Naive thymus-derived CD4-positive, alpha-beta T cell (primary cell): Measurements from ENCODE around the gene SPATA6L. TPM values are rescaled to one million over a fixed set of nuclear protein-coding genes. Genes with fewer than 3 reads are reported as not detected.
"Not testable (repeated sequence)": the region's sequence is repeated elsewhere in the genome, so short reads cannot be mapped to it uniquely, and the experiment has no call there.

ENCODE experiments used
- ATAC-seq: fragments of 150-1000 bp; cut with Tn5 transposase; 2 replicates; pipeline ENCODE4 v1.10.0; 2021; ENCODE audit warnings: mild to moderate bottlenecking, moderate library complexity
- CTCF ChIA-PET: fragments of 350-600 bp; sonication (Branson Sonifier 250); formaldehyde crosslinking; loops from one replicate; lab custom pipeline; 2021; ENCODE audit warnings: antibody characterized with exemption; lab: Charles Lee
- POLR2A ChIA-PET: fragments of 350-600 bp; sonication (Branson Sonifier 250); formaldehyde crosslinking; loops from one replicate; lab custom pipeline; 2021; ENCODE audit warnings: antibody characterized with exemption, inconsistent platforms; lab: Charles Lee
- DNase-seq, 9 donors: peaks; one replicate each; pipeline versions ENCODE4 v3.0.0 to v3.0.0-alpha.2; 2020 to 2022; ENCODE audit warnings: mixed read lengths in 1 of 9
- H3K27ac ChIP-seq: one replicate; pipeline ENCODE4 v1.7.0; 2013; ENCODE audit warnings: mild to moderate bottlenecking, low read depth, low read length, moderate library complexity
- H3K27me3 ChIP-seq, 2 donors: one replicate each; pipeline ENCODE4 v1.7.0; 2013; ENCODE audit warnings: low read length in 2 of 2, mild to moderate bottlenecking in 2 of 2, moderate library complexity in 2 of 2; ENCODE audit not compliant: control insufficient read depth in 2 of 2, insufficient read depth in 2 of 2
- H3K36me3 ChIP-seq, 3 experiments: 1 replicate in 2 of 3; 2 replicates in 1 of 3; pipeline ENCODE4 v1.7.0; 2013; ENCODE audit warnings: low read length in 3 of 3, mild to moderate bottlenecking in 3 of 3, moderate library complexity in 1 of 3; ENCODE audit not compliant: insufficient read depth in 3 of 3, control insufficient read depth in 2 of 3
- H3K4me1 ChIP-seq, 2 donors: one replicate each; pipeline ENCODE4 v1.7.0; 2013; ENCODE audit warnings: low read length in 2 of 2, mild to moderate bottlenecking in 2 of 2, moderate library complexity in 1 of 2; ENCODE audit not compliant: control insufficient read depth in 2 of 2, insufficient read depth in 2 of 2
- H3K4me3 ChIP-seq: 2 replicates; pipeline ENCODE4 v1.7.0; 2013; ENCODE audit warnings: mild to moderate bottlenecking, low read length
- H3K9me3 ChIP-seq, 3 experiments: 1 replicate in 2 of 3; 2 replicates in 1 of 3; pipeline ENCODE4 v1.7.0; 2013; ENCODE audit warnings: low read length in 3 of 3; ENCODE audit not compliant: control insufficient read depth in 2 of 3
- H3K27ac Mint-ChIP-seq, 9 donors: one replicate each; pipeline ENCODE4 v1.8.0; 2020 to 2022; ENCODE audit warnings: mixed read lengths in 9 of 9, mild to moderate bottlenecking in 8 of 9, moderate library complexity in 5 of 9, inconsistent platforms in 2 of 9
- H3K27me3 Mint-ChIP-seq, 5 donors: one replicate each; pipeline ENCODE4 v1.8.0; 2021 to 2022; ENCODE audit warnings: mixed read lengths in 5 of 5, mild to moderate bottlenecking in 1 of 5
- H3K36me3 Mint-ChIP-seq, 5 donors: one replicate each; pipeline ENCODE4 v1.8.0; 2020 to 2022; ENCODE audit warnings: mixed read lengths in 5 of 5, mild to moderate bottlenecking in 3 of 5, inconsistent platforms in 1 of 5
- H3K4me1 Mint-ChIP-seq, 7 donors: one replicate each; pipeline ENCODE4 v1.8.0; 2020 to 2022; ENCODE audit warnings: mixed read lengths in 7 of 7, mild to moderate bottlenecking in 3 of 7, inconsistent platforms in 1 of 7
- H3K4me3 Mint-ChIP-seq, 10 donors: one replicate each; pipeline ENCODE4 v1.8.0; 2020 to 2022; ENCODE audit warnings: mild to moderate bottlenecking in 10 of 10, mixed read lengths in 10 of 10, moderate library complexity in 6 of 10, inconsistent platforms in 2 of 10
- H3K9me3 Mint-ChIP-seq, 11 donors: one replicate each; pipeline ENCODE4 v1.8.0; 2020 to 2022; ENCODE audit warnings: mixed read lengths in 11 of 11, mild to moderate bottlenecking in 4 of 11, inconsistent platforms in 1 of 11, moderate library complexity in 1 of 11
- intact Hi-C, 2 donors: fragments of 100-400 bp; cut with micrococcal nuclease; formaldehyde crosslinking; loops; one replicate each; pipeline ENCODE4 v1.15.1; 2023
- polyA plus RNA-seq, 2 donors: library from polyadenylated mRNA; unstranded; fragments of 300-500 nt; fragmentation: Illumina TruSeq; gene quantifications; one replicate each; pipeline ENCODE4 v1.2.3, GENCODE V29; 2021
- total RNA-seq, 6 experiments: library from RNA in 5 of 6; stranded (reverse) in 5 of 6; gene quantifications; 1 replicate in 5 of 6; 2 replicates in 1 of 6; pipeline ENCODE4 v1.2.3 and lab custom pipeline; 2021 to 2026

The SPATA6L gene
- total and polyA plus RNA-seq, 7 experiments from 2014 or later = 0.40 to 9.2 (median 4.1) TPM

- peak overlapping the region in 8 of 9 donors; percentile 93 to 98 (median 96) for H3K27ac Mint-ChIP-seq
- H3K4me1 Mint-ChIP-seq = peaks cover 33 to 75% (median 52%) of the 10 kb centered on the region in 7 donors
- peaks cover 0 to 11% (median 5%) of the 10 kb centered on the region in 5 donors for H3K36me3 Mint-ChIP-seq
- Histone ChIP-seq H3K4me1 (peaks cover 21 to 41% of the 10 kb centered on the region in 2 donors), H3K9me3 (no peaks in the 10 kb centered on the region), H3K27ac (peak overlapping the region; percentile 78), H3K4me3 (peak overlapping the region; percentile 63), H3K27me3 (no peaks in the 10 kb centered on the region), H3K36me3 (no peaks in the 10 kb centered on the region)
- H3K9me3 Mint-ChIP-seq = peaks cover 0 to 2% (median 0%) of the 10 kb centered on the region in 11 donors
- ATAC-seq (no peak), DNase-seq (no peak)
- H3K27me3 Mint-ChIP-seq = peaks cover 0 to 12% (median 0%) of the 10 kb centered on the region in 5 donors
- peak overlapping the region in 9 of 10 donors; percentile 89 to 98 (median 96) for H3K4me3 Mint-ChIP-seq
- intact Hi-C loops = loop anchor here (5.0 to 10.0 kb wide), 7 partner anchors 674 to 1819 kb away; partner anchors contain the start of genes RFX3 (in 2 of the 2), ERMP1 (in 1 of the 2), PUM3 (in 1 of the 2) and RIC1 (in 1 of the 2)
- ChIA-PET CTCF (interaction anchor here (0.7 to 1.7 kb wide), 7 partner anchors 9 to 110 kb away, joined by 3 to 8 read pairs (median 4); no protein-coding TSS in a partner anchor), POLR2A (interaction anchor here (0.7 to 8.8 kb wide), 6 partner anchors 15 to 1865 kb away, joined by 3 to 120 read pairs (median 22); partner anchors contain the start of gene CDC37L1)
Measured at GRCh38 chr9:4661165-4661564, 5.1 kb downstream of the SPATA6L start.

GRCh38 chr9:4660665-4661064 is 5.6 kb downstream of the SPATA6L start:
- Mint-ChIP-seq H3K4me1 (peaks cover 28 to 72% (median 47%) of the 10 kb centered on the region in 7 donors), H3K36me3 (peaks cover 0 to 11% (median 5%) of the 10 kb centered on the region in 5 donors), H3K27ac (peak overlapping the region in 3 of 9 donors; percentile 93 to 98 (median 95)), H3K27me3 (peaks cover 0 to 12% (median 0%) of the 10 kb centered on the region in 5 donors), H3K4me3 (peak overlapping the region in 3 of 10 donors; percentile 43 to 96 (median 89))
- H3K9me3 ChIP-seq, ATAC-seq, H3K9me3 Mint-ChIP-seq, H3K4me3 ChIP-seq, H3K36me3 ChIP-seq, H3K27me3 ChIP-seq, H3K27ac ChIP-seq, DNase-seq: not testable (repeated sequence)
- intact Hi-C loops = loop anchor here (5.0 to 10.0 kb wide), 7 partner anchors 674 to 1818 kb away; partner anchors contain the start of genes RFX3 (in 2 of the 2), ERMP1 (in 1 of the 2), PUM3 (in 1 of the 2) and RIC1 (in 1 of the 2)
- H3K4me1 ChIP-seq = peaks cover 17 to 38% of the 10 kb centered on the region in 2 donors
- POLR2A ChIA-PET = interaction anchor here (0.7 to 6.3 kb wide), 2 partner anchors 22 to 1865 kb away, joined by 3 to 38 read pairs; no protein-coding TSS in a partner anchor
- CTCF ChIA-PET = interaction anchor here (0.7 to 1.4 kb wide), 4 partner anchors 10 to 106 kb away, joined by 3 to 8 read pairs (median 4); no protein-coding TSS in a partner anchor

GRCh38 chr9:4657426-4658159 is 8.7 kb downstream of the SPATA6L start:
- intact Hi-C loops = no loop called here
- H3K4me1 ChIP-seq = peaks cover 4 to 8% of the 10 kb centered on the region in 2 donors
- ATAC-seq (no peak), DNase-seq (no peak)
- no peak overlapping the region for H3K27ac ChIP-seq
- H3K36me3 ChIP-seq = no peaks in the 10 kb centered on the region
- Mint-ChIP-seq H3K4me3 (no peak overlapping the region), H3K27me3 (peaks cover 0 to 19% (median 0%) of the 10 kb centered on the region in 5 donors), H3K36me3 (peaks cover 4 to 12% (median 12%) of the 10 kb centered on the region in 5 donors), H3K9me3 (peaks cover 0 to 2% (median 0%) of the 10 kb centered on the region in 11 donors), H3K4me1 (peaks cover 5 to 50% (median 21%) of the 10 kb centered on the region in 7 donors), H3K27ac (no peak overlapping the region)
- no peaks in the 10 kb centered on the region for H3K9me3 ChIP-seq
- H3K4me3 ChIP-seq = no peak overlapping the region
- H3K27me3 ChIP-seq = no peaks in the 10 kb centered on the region
- ChIA-PET CTCF (no interaction called here), POLR2A (interaction anchor here (2.6 kb wide), 1 partner anchor 83 kb away, joined by 8 read pairs; the partner anchor contains the start of gene AK3)

GRCh38 chr9:4656621-4657020 is 9.7 kb downstream of the SPATA6L start:
- Histone ChIP-seq H3K9me3 (no peaks in the 10 kb centered on the region), H3K27me3 (no peaks in the 10 kb centered on the region), H3K4me1 (peaks cover 2 to 5% of the 10 kb centered on the region in 2 donors), H3K27ac (no peak overlapping the region), H3K4me3 (no peak overlapping the region), H3K36me3 (no peaks in the 10 kb centered on the region)
- intact Hi-C loops = no loop called here
- POLR2A ChIA-PET = interaction anchor here (0.7 to 2.6 kb wide), 3 partner anchors 21 to 84 kb away, joined by 3 to 8 read pairs (median 6); partner anchors contain the start of genes AK3 and CDC37L1
- H3K36me3 Mint-ChIP-seq = peaks cover 3 to 12% (median 12%) of the 10 kb centered on the region in 5 donors
- H3K4me3 Mint-ChIP-seq = no peak overlapping the region
- H3K9me3 Mint-ChIP-seq = peaks cover 0 to 2% (median 0%) of the 10 kb centered on the region in 11 donors
- CTCF ChIA-PET = interaction anchor here (0.6 kb wide), 1 partner anchor 10 kb away, joined by 3 read pairs; no protein-coding TSS in a partner anchor
- H3K27ac Mint-ChIP-seq = no peak overlapping the region
- DNase-seq = no peak
- no peak for ATAC-seq
- H3K27me3 Mint-ChIP-seq = peaks cover 0 to 17% (median 0%) of the 10 kb centered on the region in 5 donors
- H3K4me1 Mint-ChIP-seq = peaks cover 0 to 44% (median 14%) of the 10 kb centered on the region in 7 donors

GRCh38 chr9:4656196-4656595 is 10.1 kb downstream of the SPATA6L start:
- ATAC-seq, H3K27ac ChIP-seq, H3K4me1 ChIP-seq, H3K9me3 Mint-ChIP-seq, DNase-seq, H3K4me3 ChIP-seq, intact Hi-C loops, H3K27me3 ChIP-seq, H3K27ac Mint-ChIP-seq, H3K36me3 ChIP-seq, H3K4me3 Mint-ChIP-seq, CTCF ChIA-PET, H3K9me3 ChIP-seq: not testable (repeated sequence)
- peaks cover 3 to 14% (median 12%) of the 10 kb centered on the region in 5 donors for H3K36me3 Mint-ChIP-seq
- POLR2A ChIA-PET = interaction anchor here (0.7 to 2.6 kb wide), 3 partner anchors 21 to 85 kb away, joined by 3 to 8 read pairs (median 6); partner anchors contain the start of genes AK3 and CDC37L1
- H3K27me3 Mint-ChIP-seq = peaks cover 0 to 19% (median 0%) of the 10 kb centered on the region in 5 donors
- H3K4me1 Mint-ChIP-seq = peaks cover 0 to 39% (median 11%) of the 10 kb centered on the region in 7 donors

GRCh38 chr9:4654538-4654937 is 11.7 kb downstream of the SPATA6L start:
- ATAC-seq = no peak
- CTCF ChIA-PET = interaction anchor here (0.7 kb wide), 1 partner anchor 52 kb away, joined by 3 read pairs; no protein-coding TSS in a partner anchor
- POLR2A ChIA-PET = interaction anchor here (1.1 to 2.6 kb wide), 3 partner anchors 11 to 86 kb away, joined by 3 to 8 read pairs (median 8); partner anchors contain the start of gene AK3
- DNase-seq = no peak
- peaks cover 0 to 15% (median 3%) of the 10 kb centered on the region in 5 donors for H3K27me3 Mint-ChIP-seq
- peaks cover 0 to 28% (median 13%) of the 10 kb centered on the region in 7 donors for H3K4me1 Mint-ChIP-seq
- no peak overlapping the region for H3K4me3 Mint-ChIP-seq
- no peaks in the 10 kb centered on the region for H3K9me3 Mint-ChIP-seq
- Histone ChIP-seq H3K4me3 (no peak overlapping the region), H3K4me1 (no peaks in the 10 kb centered on the region), H3K9me3 (no peaks in the 10 kb centered on the region), H3K27ac (no peak overlapping the region), H3K27me3 (no peaks in the 10 kb centered on the region), H3K36me3 (no peaks in the 10 kb centered on the region)
- intact Hi-C loops = no loop called here
- no peak overlapping the region for H3K27ac Mint-ChIP-seq
- H3K36me3 Mint-ChIP-seq = peaks cover 0 to 16% (median 12%) of the 10 kb centered on the region in 5 donors
